GM12872 (cell line): ENCODE measurements around the gene RAP1GAP2.

ENCODE experiments used
- CTCF ChIP-seq: IDR thresholded peaks from 3 replicates; pipeline ENCODE4 v1.5.1; 2011; ENCODE audit warnings: low read depth, mild to moderate bottlenecking, low read length, moderate library complexity; ENCODE audit not compliant: insufficient read depth

The RAP1GAP2 gene

GRCh38 chr17:2780256-2780655, 16.0 kb upstream of the RAP1GAP2 start:
- TF ChIP-seq CTCF, result no peak

- no peak for TF ChIP-seq CTCF
Observed at GRCh38 chr17:2780931-2781454, 15.2 kb upstream of the RAP1GAP2 start.

GRCh38 chr17:2782055-2782454, 14.2 kb upstream of the RAP1GAP2 start:
- TF ChIP-seq CTCF, result no peak

- TF ChIP-seq CTCF, result no peak
Observed at GRCh38 chr17:2783310-2784030, 12.8 kb upstream of the RAP1GAP2 start.

- no peak for TF ChIP-seq CTCF
Observed at GRCh38 chr17:2784864-2785263, 11.4 kb upstream of the RAP1GAP2 start.

GRCh38 chr17:2786176-2786881, 9.9 kb upstream of the RAP1GAP2 start:
- TF ChIP-seq CTCF, result peak; percentile 88

- no peak for TF ChIP-seq CTCF
Observed at GRCh38 chr17:2789700-2790099, 6.5 kb upstream of the RAP1GAP2 start.
